GM12801 (cell line): ENCODE results near the gene CYTIP.

Experiments used
- CTCF ChIP-seq: IDR thresholded peaks from one replicate; pipeline ENCODE4 v1.5.1; 2011; ENCODE audit warnings: control low read depth; ENCODE audit not compliant: insufficient read length; ENCODE audit errors: extremely low read depth

The CYTIP gene

GRCh38 chr2:157420771-157421323 lies 23.0 kb downstream of the CYTIP start:
- no peak for TF ChIP-seq CTCF

- TF ChIP-seq CTCF: no peak
These were observed 24.8 kb downstream of the CYTIP start for GRCh38 chr2:157419031-157419575.

GRCh38 chr2:157418239-157418641 lies 25.6 kb downstream of the CYTIP start:
- no peak for TF ChIP-seq CTCF

- no peak for TF ChIP-seq CTCF
These were observed 28.2 kb downstream of the CYTIP start for GRCh38 chr2:157415591-157416101.

- TF ChIP-seq CTCF: no peak
These were observed 29.8 kb downstream of the CYTIP start for GRCh38 chr2:157414050-157414449.

GRCh38 chr2:157413326-157414035 lies 30.4 kb downstream of the CYTIP start:
- no peak for TF ChIP-seq CTCF

- no peak for TF ChIP-seq CTCF
These were observed 32.1 kb downstream of the CYTIP start for GRCh38 chr2:157411624-157412336.
